GM23248 (cell line): ENCODE data around the gene SMIM35. TPM values are rescaled to one million over a fixed set of nuclear protein-coding genes. Genes with fewer than 3 reads are reported as not detected.

Source experiments
- DNase-seq: peaks from one replicate; pipeline ENCODE4 v3.0.0-alpha.2; 2015
- H2AFZ ChIP-seq: fragments of 200-600 bp; sonication (generic); 2 replicates; pipeline ENCODE4 v1.6.1; 2016; ENCODE audit warnings: antibody characterized with exemption
- H3F3A ChIP-seq: fragments of 200-600 bp; sonication (generic); 2 replicates; pipeline ENCODE4 v1.6.1; 2016; ENCODE audit warnings: mild to moderate bottlenecking, antibody characterized with exemption, mixed run types; ENCODE audit not compliant: insufficient read depth
- H3K27ac ChIP-seq: fragments of 200-600 bp; sonication (generic); 2 replicates; pipeline ENCODE4 v1.5.1; 2016; ENCODE audit warnings: mild to moderate bottlenecking
- H3K27me3 ChIP-seq: fragments of 200-600 bp; sonication (generic); replicated peaks from 2 replicates; pipeline ENCODE4 v1.6.1; 2016; ENCODE audit warnings: mild to moderate bottlenecking; ENCODE audit not compliant: insufficient read depth
- H3K36me3 ChIP-seq: fragments of 200-600 bp; sonication (generic); 2 replicates; pipeline ENCODE4 v1.6.1; 2016; ENCODE audit warnings: low read depth, mild to moderate bottlenecking
- H3K4me1 ChIP-seq: fragments of 200-600 bp; sonication (generic); 2 replicates; pipeline ENCODE4 v1.6.1; 2016; ENCODE audit warnings: mild to moderate bottlenecking; ENCODE audit not compliant: insufficient read depth
- H3K4me2 ChIP-seq: fragments of 200-600 bp; sonication (generic); one replicate; pipeline ENCODE4 v1.6.1; 2016; ENCODE audit warnings: mild to moderate bottlenecking; ENCODE audit not compliant: unreplicated experiment
- H3K4me3 ChIP-seq: fragments of 200-600 bp; sonication (generic); 2 replicates; pipeline ENCODE4 v1.5.1; 2016; ENCODE audit warnings: mild to moderate bottlenecking
- H3K79me2 ChIP-seq: fragments of 200-600 bp; sonication (generic); 2 replicates; pipeline ENCODE4 v1.6.1; 2016; ENCODE audit warnings: mild to moderate bottlenecking; ENCODE audit not compliant: insufficient read depth
- H3K9ac ChIP-seq: fragments of 200-600 bp; sonication (generic); 2 replicates; pipeline ENCODE4 v1.6.1; 2016; ENCODE audit warnings: mild to moderate bottlenecking
- H3K9me2 ChIP-seq: fragments of 200-600 bp; sonication (generic); 2 replicates; pipeline ENCODE4 v1.6.1; 2016; ENCODE audit warnings: mixed run types, mild to moderate bottlenecking, moderate library complexity; ENCODE audit not compliant: insufficient read depth
- H3K9me3 ChIP-seq: fragments of 200-600 bp; sonication (generic); one replicate; pipeline ENCODE4 v1.6.1; 2017; ENCODE audit warnings: low read depth
- H4K20me1 ChIP-seq: fragments of 200-600 bp; sonication (generic); 2 replicates; pipeline ENCODE4 v1.6.0; 2016; ENCODE audit not compliant: insufficient read depth
- EZH2 ChIP-seq: fragments of 200-600 bp; sonication (generic); IDR thresholded peaks from 2 replicates; pipeline ENCODE4 v1.6.1; 2018; ENCODE audit warnings: antibody characterized with exemption, mild to moderate bottlenecking; ENCODE audit not compliant: insufficient read depth, poor library complexity, severe bottlenecking
- EZH2phosphoT487 ChIP-seq: fragments of 200-600 bp; sonication (generic); IDR thresholded peaks from 2 replicates; pipeline ENCODE4 v1.6.1; 2018; ENCODE audit warnings: antibody characterized with exemption, moderate library complexity, mild to moderate bottlenecking, low read depth; ENCODE audit not compliant: insufficient read depth
- WGBS, 2 experiments: methylation state at CpG; one replicate each; pipeline ENCODE4 v1.1.6; 2015 to 2017; ENCODE audit warnings: low lambda C conversion rate in 2 of 2, low coverage in 1 of 2; ENCODE audit errors: missing lambda C conversion rate in 2 of 2; 5-methylcytosine and 5-hydroxymethylcytosine counted together
- in situ Hi-C: fragments of 300-500 bp; cut with MboI; formaldehyde crosslinking; loops from 2 replicates; pipeline ENCODE4 v1.15.0; 2020
- polyA plus RNA-seq: library from polyadenylated mRNA; unstranded; fragments of >200 nt; fragmentation: Nextera tagmentation; extraction: Ambion mirVana; gene quantifications from 2 replicates; pipeline ENCODE4 v1.2.1, GENCODE V29; 2016
- total RNA-seq: library from RNA; depleted of rRNA; stranded (reverse); fragments of >200 nt; shearing (Covaris generic); gene quantifications from 2 replicates; pipeline ENCODE4 v1.2.3, GENCODE V29; 2014

Gene SMIM35
- total and polyA plus RNA-seq, 2 experiments from 2014 or later, result not detected

GRCh38 chr11:117970400-117971024 is 116.3 kb downstream of the SMIM35 start:
- Histone ChIP-seq H3K79me2 (no peaks in the 10 kb centered on the region), H3K9me2 (no peaks in the 10 kb centered on the region), H3K4me2 (no peak overlapping the region), H3K9me3 (no peaks in the 10 kb centered on the region), H2AFZ (no peak overlapping the region), H3K4me3 (no peak overlapping the region), H4K20me1 (no peaks in the 10 kb centered on the region), H3K36me3 (no peaks in the 10 kb centered on the region), H3K27me3 (peaks cover 3% of the 10 kb centered on the region; the same call in 1 of the 2 replicates), H3K4me1 (no peaks in the 10 kb centered on the region), H3K27ac (no peak overlapping the region), H3K9ac (no peak overlapping the region), H3F3A (no peaks in the 10 kb centered on the region)
- TF ChIP-seq EZH2phosphoT487, result no peak
- WGBS, 2 experiments, result 40 to 52% methylated on average over 3 to 4 of the region's 4 CpGs
- in situ Hi-C loops, result no loop called here
- DNase-seq, result no peak

- no peak for TF ChIP-seq EZH2phosphoT487
- no peak for TF ChIP-seq EZH2
- Histone ChIP-seq H3K27ac (no peak overlapping the region), H3K9me2 (no peaks in the 10 kb centered on the region), H4K20me1 (no peaks in the 10 kb centered on the region), H3F3A (no peaks in the 10 kb centered on the region), H3K9ac (no peak overlapping the region), H3K79me2 (no peaks in the 10 kb centered on the region), H3K4me3 (no peak overlapping the region), H3K27me3 (peaks cover 3% of the 10 kb centered on the region; the same call in 1 of the 2 replicates), H3K36me3 (no peaks in the 10 kb centered on the region), H3K4me1 (no peaks in the 10 kb centered on the region), H3K9me3 (no peaks in the 10 kb centered on the region), H3K4me2 (no peak overlapping the region), H2AFZ (no peak overlapping the region)
- in situ Hi-C loops, result no loop called here
- no peak for DNase-seq
- WGBS, 2 experiments, result 48 to 51% methylated on average over 5 of the region's 5 CpGs
Observed at GRCh38 chr11:117969160-117969991, 117.4 kb downstream of the SMIM35 start.

GRCh38 chr11:117966908-117967307 is 119.9 kb downstream of the SMIM35 start:
- Histone ChIP-seq H3K9me3 (no peaks in the 10 kb centered on the region), H3K4me2 (no peak overlapping the region), H3K36me3 (no peaks in the 10 kb centered on the region), H4K20me1 (no peaks in the 10 kb centered on the region), H2AFZ (no peak overlapping the region), H3K27ac (no peak overlapping the region), H3F3A (no peaks in the 10 kb centered on the region), H3K4me1 (no peaks in the 10 kb centered on the region), H3K79me2 (no peaks in the 10 kb centered on the region), H3K4me3 (no peak overlapping the region), H3K27me3 (peaks cover 3% of the 10 kb centered on the region; the same call in 1 of the 2 replicates), H3K9ac (no peak overlapping the region), H3K9me2 (no peaks in the 10 kb centered on the region)
- DNase-seq, result no peak
- TF ChIP-seq EZH2phosphoT487 (no peak), EZH2 (no peak)
- 53 to 57% methylated on average over 8 of the region's 8 CpGs for WGBS, 2 experiments
- in situ Hi-C loops, result no loop called here

DNA sequence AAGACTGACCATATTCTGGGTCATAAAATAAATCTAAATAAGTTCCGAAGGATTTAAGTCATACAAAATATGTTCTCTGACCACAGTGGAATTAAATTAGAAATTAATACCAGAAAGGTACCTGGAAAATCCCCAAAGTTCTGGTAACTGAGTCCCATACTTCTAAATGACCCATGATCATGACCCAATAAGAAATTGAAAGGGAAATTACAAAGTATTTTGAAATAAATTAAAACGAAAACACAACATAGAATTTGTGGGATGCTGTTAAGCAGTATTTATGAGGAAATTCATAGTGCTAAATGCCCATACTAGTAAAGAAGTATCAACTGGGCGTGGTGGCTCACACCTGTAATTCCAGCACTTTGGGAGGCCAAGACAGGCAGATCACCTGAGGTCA is 123.9 kb downstream of the SMIM35 start:
- Histone ChIP-seq H3K9me2 (no peaks in the 10 kb centered on the region), H3K4me1 (no peaks in the 10 kb centered on the region), H3K9me3 (no peaks in the 10 kb centered on the region), H3K36me3 (no peaks in the 10 kb centered on the region), H4K20me1 (no peaks in the 10 kb centered on the region), H3K79me2 (no peaks in the 10 kb centered on the region), H3K27ac (no peak overlapping the region), H3K4me2 (no peak overlapping the region), H2AFZ (no peak overlapping the region), H3K27me3 (peaks cover 10% of the 10 kb centered on the region; the same call in 1 of the 2 replicates), H3K4me3 (no peak overlapping the region), H3F3A (no peaks in the 10 kb centered on the region), H3K9ac (no peak overlapping the region)
- TF ChIP-seq EZH2phosphoT487 (no peak), EZH2 (no peak)
- WGBS, 2 experiments, result 24 to 34% methylated on average over 3 of the region's 3 CpGs
- no peak for DNase-seq
- in situ Hi-C loops, result no loop called here
